HCT116 (cell line): Measurements from ENCODE around the gene SLC12A7. TPM values are rescaled to one million over a fixed set of nuclear protein-coding genes. Genes with fewer than 3 reads are reported as not detected.

Experiments used
- ATAC-seq: fragments of 200-7000 bp; cut with Tn5 transposase; 2 replicates; pipeline ENCODE4 v1.9.1; 2020; ENCODE audit warnings: mild to moderate bottlenecking, moderate library complexity
- BruUV-seq: library from RNA; stranded (reverse); fragments of 400-500 nt; replicated peaks from 2 replicates; lab custom pipeline; 2021; lab: Mats Ljungman, UMichigan
- CTCF ChIA-PET: fragments of 300-600 bp; sonication (Branson Sonifier 250); formaldehyde crosslinking; loops from one replicate; lab custom pipeline; 2021; ENCODE audit warnings: antibody characterized with exemption; lab: Charles Lee
- POLR2A ChIA-PET: fragments of 300-600, 350-600 bp; sonication (Branson Sonifier 250); formaldehyde crosslinking; loops from one replicate; lab custom pipeline; 2021; ENCODE audit warnings: antibody characterized with exemption; lab: Charles Lee
- RAD21 ChIA-PET, 2 experiments: fragments of 300-600 bp; sonication (Branson Sonifier 250); formaldehyde crosslinking; loops; one replicate each; lab custom pipeline; 2023; ENCODE audit warnings: low total read pairs in 2 of 2; ENCODE audit not compliant: uncharacterized antibody in 2 of 2, unreplicated experiment in 2 of 2, low non-redundant PET in 1 of 2; lab: Charles Lee
- DNase-seq: peaks from one replicate; pipeline ENCODE4 v3.0.0-alpha.2; 2010; ENCODE audit warnings: low read depth, low spot score
- H2AFZ ChIP-seq: fragments of 200-600 bp; shearing (Covaris generic), sonication (generic); 2 replicates; pipeline ENCODE4 v1.6.1; 2017; ENCODE audit warnings: low read depth, mixed run types, mixed read lengths, antibody characterized with exemption, low read length; ENCODE audit not compliant: poor library complexity, severe bottlenecking
- H3K27ac ChIP-seq: 2 replicates; pipeline ENCODE4 v1.5.1; 2012; ENCODE audit warnings: low read depth, low read length
- H3K27me3 ChIP-seq: fragments of 200-600 bp; sonication (generic); 2 replicates; pipeline ENCODE4 v1.6.1; 2016; ENCODE audit warnings: mixed run types, low read length, mixed read lengths; ENCODE audit not compliant: insufficient read depth
- H3K36me3 ChIP-seq, 2 experiments: fragments of 200-500 bp in 1 of 2; fragments of 200-600 bp in 1 of 2; sonication (Bioruptor generic) in 1 of 2; sonication (generic) in 1 of 2; 2 replicates each; pipeline versions ENCODE4 v1.5.1 to v1.6.1; 2014 to 2016; ENCODE audit warnings: low read length in 2 of 2, inconsistent platforms in 1 of 2, mixed read lengths in 1 of 2, mixed run types in 1 of 2; ENCODE audit not compliant: insufficient read depth in 2 of 2, control insufficient read depth in 1 of 2
- H3K4me1 ChIP-seq, 2 experiments: fragments of 200-600 bp in 1 of 2; sonication (generic) in 1 of 2; 2 replicates each; pipeline versions ENCODE4 v1.5.1 to v1.6.1; 2012 to 2017; ENCODE audit warnings: low read length in 2 of 2, inconsistent platforms in 1 of 2, mild to moderate bottlenecking in 1 of 2, mixed read lengths in 1 of 2, mixed run types in 1 of 2, moderate library complexity in 1 of 2; ENCODE audit not compliant: insufficient read depth in 2 of 2, control insufficient read depth in 1 of 2
- H3K4me2 ChIP-seq: fragments of 200-600 bp; sonication (generic); 2 replicates; pipeline ENCODE4 v1.6.1; 2017; ENCODE audit warnings: mixed run types, low read length, mixed read lengths
- H3K4me3 ChIP-seq, 2 experiments: fragments of 200-600 bp in 1 of 2; sonication (generic) in 1 of 2; replicated peaks in 1 of 2; 2 replicates each; pipeline ENCODE4 v1.5.1; 2011 to 2016; ENCODE audit warnings: low read length in 2 of 2, control low read depth in 1 of 2, low read depth in 1 of 2, mild to moderate bottlenecking in 1 of 2, mixed read lengths in 1 of 2, mixed run types in 1 of 2
- H3K79me2 ChIP-seq: fragments of 200-600 bp; sonication (generic); 2 replicates; pipeline ENCODE4 v1.6.1; 2017; ENCODE audit warnings: mild to moderate bottlenecking, mixed run types, low read length, moderate library complexity, mixed read lengths; ENCODE audit not compliant: insufficient read depth
- H3K9ac ChIP-seq: fragments of 200-600 bp; sonication (generic); 2 replicates; pipeline ENCODE4 v1.6.1; 2016; ENCODE audit warnings: low read length, mixed read lengths
- H3K9me2 ChIP-seq: fragments of 200-600 bp; sonication (generic), shearing (Covaris generic); 2 replicates; pipeline ENCODE4 v1.6.1; 2017; ENCODE audit warnings: mixed run types, mild to moderate bottlenecking, moderate library complexity; ENCODE audit not compliant: insufficient read depth
- H3K9me3 ChIP-seq, 2 experiments: fragments of 200-500 bp in 1 of 2; fragments of 200-600 bp in 1 of 2; sonication (Bioruptor generic) in 1 of 2; sonication (generic) in 1 of 2; 2 replicates each; pipeline ENCODE4 v1.6.1; 2014 to 2017; ENCODE audit warnings: low read length in 2 of 2, mixed read lengths in 2 of 2, inconsistent platforms in 1 of 2, low read depth in 1 of 2, mild to moderate bottlenecking in 1 of 2, mixed run types in 1 of 2, moderate library complexity in 1 of 2; ENCODE audit not compliant: control insufficient read depth in 1 of 2, insufficient read depth in 1 of 2
- H4K20me1 ChIP-seq: fragments of 200-600 bp; sonication (generic), shearing (Covaris generic); 2 replicates; pipeline ENCODE4 v1.6.1; 2017; ENCODE audit warnings: mixed run types, mild to moderate bottlenecking, moderate library complexity; ENCODE audit not compliant: insufficient read depth
- ATF3 ChIP-seq: IDR thresholded peaks from 2 replicates; pipeline ENCODE4 v1.6.1; 2012
- CBX3 ChIP-seq: IDR thresholded peaks from 2 replicates; pipeline ENCODE4 v1.6.1; 2012; ENCODE audit warnings: low read depth
- CEBPB ChIP-seq: IDR thresholded peaks from 2 replicates; pipeline ENCODE4 v1.6.1; 2012; ENCODE audit warnings: low read depth
- CTCF ChIP-seq, 3 experiments: fragments of 200-600 bp in 1 of 3; sonication (generic) in 1 of 3; IDR thresholded peaks in 2 of 3; conservative IDR thresholded peaks in 1 of 3; 2 replicates each; pipeline ENCODE4 v1.5.1; 2012 to 2017; ENCODE audit warnings: low read depth in 2 of 3, low read length in 2 of 3, antibody characterized with exemption in 1 of 3, borderline replicate concordance in 1 of 3, control low read depth in 1 of 3, mild to moderate bottlenecking in 1 of 3, mixed read lengths in 1 of 3, mixed run types in 1 of 3, moderate library complexity in 1 of 3; ENCODE audit not compliant: insufficient read depth in 1 of 3
- EGR1 ChIP-seq: IDR thresholded peaks from 2 replicates; pipeline ENCODE4 v1.6.1; 2012; ENCODE audit warnings: low read depth
- ELF1 ChIP-seq: IDR thresholded peaks from 2 replicates; pipeline ENCODE4 v1.6.1; 2012; ENCODE audit warnings: low read depth, borderline replicate concordance
- EZH2 ChIP-seq: fragments of 200-600 bp; sonication (generic); IDR thresholded peaks from 2 replicates; pipeline ENCODE4 v1.6.1; 2017; ENCODE audit warnings: antibody characterized with exemption, mixed run types
- EZH2phosphoT487 ChIP-seq: fragments of 200-600 bp; IDR thresholded peaks from 2 replicates; pipeline ENCODE4 v1.6.1; 2018; ENCODE audit warnings: antibody characterized with exemption, borderline replicate concordance
- POLR2A ChIP-seq: IDR thresholded peaks from 2 replicates; pipeline ENCODE4 v1.7.0; 2011; ENCODE audit warnings: borderline replicate concordance; ENCODE audit not compliant: insufficient read depth, insufficient read length; ENCODE audit errors: extremely low read depth
- POLR2AphosphoS5 ChIP-seq: IDR thresholded peaks from 2 replicates; pipeline ENCODE4 v1.6.1; 2011; ENCODE audit warnings: mild to moderate bottlenecking, low read depth, low read length, moderate library complexity
- RAD21 ChIP-seq: IDR thresholded peaks from 2 replicates; pipeline ENCODE4 v1.6.1; 2012; ENCODE audit warnings: low read depth, mild to moderate bottlenecking
- SP1 ChIP-seq: IDR thresholded peaks from 2 replicates; pipeline ENCODE4 v1.6.1; 2012; ENCODE audit warnings: low read depth
- SRF ChIP-seq: IDR thresholded peaks from 2 replicates; pipeline ENCODE4 v1.6.1; 2012; ENCODE audit warnings: low read depth
- YY1 ChIP-seq: IDR thresholded peaks from 2 replicates; pipeline ENCODE4 v1.6.1; 2011; ENCODE audit warnings: low read length, low read depth, moderate library complexity, mild to moderate bottlenecking; ENCODE audit not compliant: insufficient replicate concordance; ENCODE audit errors: extremely low read depth
- ZBTB33 ChIP-seq: IDR thresholded peaks from 2 replicates; pipeline ENCODE4 v1.6.1; 2011; ENCODE audit warnings: mild to moderate bottlenecking, low read length, moderate library complexity; ENCODE audit not compliant: insufficient replicate concordance; ENCODE audit errors: extremely low read depth
- ZFX ChIP-seq: fragments of 450-650 bp; IDR thresholded peaks from 2 replicates; pipeline ENCODE4 v1.6.1; 2017
- ZNF274 ChIP-seq: fragments of 200-500 bp; sonication (Bioruptor generic); IDR thresholded peaks from 2 replicates; pipeline ENCODE4 v1.6.1; 2014; ENCODE audit warnings: mild to moderate bottlenecking, low read depth, low read length, inconsistent platforms
- intact Hi-C: fragments of 100-400 bp; cut with micrococcal nuclease; formaldehyde crosslinking; loops from 2 replicates; pipeline ENCODE4 v1.10.0; 2022
- total RNA-seq: library from RNA; stranded (reverse); gene quantifications from one replicate; pipeline ENCODE4 v1.2.1, GENCODE V29; 2021; ENCODE audit not compliant: unreplicated experiment

The SLC12A7 gene
- total RNA-seq, 1 experiment from 2014 or later, result 29.6 TPM

- Histone ChIP-seq H3K27ac (no peak overlapping the region), H3K27me3 (no peaks in the 10 kb centered on the region), H2AFZ (no peak overlapping the region), H4K20me1 (no peaks in the 10 kb centered on the region), H3K4me1 (no peaks in the 10 kb centered on the region), H3K9me3 (no peaks in the 10 kb centered on the region), H3K9ac (no peak overlapping the region), H3K79me2 (no peaks in the 10 kb centered on the region), H3K4me3 (no peak overlapping the region), H3K4me2 (no peak overlapping the region), H3K9me2 (no peaks in the 10 kb centered on the region), H3K36me3 (no peaks in the 10 kb centered on the region)
- intact Hi-C loops, result no loop called here
- TF ChIP-seq EGR1 (no peak), EZH2phosphoT487 (no peak), ATF3 (no peak), CBX3 (no peak), CTCF (IDR thresholded peaks at IDR 0.05 in 2 of 3, conservative IDR thresholded peaks at IDR 0.05 in 1 of 3; ENCODE audit: borderline replicate concordance in 1 of 3, insufficient read depth in 1 of 3, low read depth in 2 of 3, low read length in 2 of 3) (no peak), CEBPB (no peak), ZFX (no peak), ELF1 (no peak), POLR2A (no peak), ZBTB33 (no peak), SRF (no peak), ZNF274 (no peak), POLR2AphosphoS5 (no peak), RAD21 (no peak), YY1 (no peak), SP1 (no peak), EZH2 (no peak)
- no peak for ATAC-seq
- CTCF ChIA-PET, result no interaction called here
- no peak for DNase-seq
- POLR2A ChIA-PET, result no interaction called here
- no TSS peak for BruUV-seq
- RAD21 ChIA-PET, result no interaction called here
These were observed 73.2 kb downstream of the SLC12A7 start for GRCh38 chr5:1038417-1039209.
